ENCODE results near the gene SLC4A7. TPM values are rescaled to one million over a fixed set of nuclear protein-coding genes. Genes with fewer than 3 reads are reported as not detected.
A peak's percentile ranks its signal among the peaks of the same experiment; 100 is the strongest.

Gene SLC4A7
- total and polyA plus RNA-seq, 9 donors: 9.7 to 31.3 (median 11.3) TPM

DNA sequence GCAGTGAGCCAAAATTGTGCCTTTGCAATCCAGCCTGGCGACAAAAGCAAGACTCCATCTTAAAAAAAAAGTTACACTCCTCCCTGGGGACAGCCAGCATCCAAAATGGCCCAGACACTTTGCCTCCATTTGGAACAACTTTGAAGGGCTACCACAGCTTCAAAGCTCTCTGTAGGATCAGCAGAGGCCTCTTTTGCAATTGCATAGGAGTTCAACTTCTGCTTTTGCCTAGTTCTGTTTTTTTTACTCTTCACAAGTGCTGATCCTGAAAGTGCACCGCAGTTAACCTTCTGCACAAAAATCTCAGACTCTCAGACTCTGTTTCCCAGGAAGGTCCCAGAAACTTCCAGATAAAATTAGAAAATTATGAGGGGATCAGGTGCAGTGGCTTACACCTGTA lies 25.2 kb upstream of the SLC4A7 start:
- no peak for DNase-seq
- Histone ChIP-seq H3K27me3 (ENCODE audit: control insufficient read depth, insufficient read depth, low read length) (no peaks in the 10 kb centered on the region), H3K4me3 (ENCODE audit: low read length) (no peak overlapping the region), H3K4me1 (ENCODE audit: control insufficient read depth, insufficient read depth, low read length) (no peaks in the 10 kb centered on the region), H3K9me3 (replicated peaks; ENCODE audit: control insufficient read depth, low read depth, low read length) (no peaks in the 10 kb centered on the region), H3K36me3 (ENCODE audit: control insufficient read depth, insufficient read depth, low read length) (no peaks in the 10 kb centered on the region), H3K27ac (ENCODE audit: low read length) (no peak overlapping the region)
- 100% methylated on average over 1 of the region's 2 CpGs for WGBS (ENCODE audit: insufficient coverage)

DNA sequence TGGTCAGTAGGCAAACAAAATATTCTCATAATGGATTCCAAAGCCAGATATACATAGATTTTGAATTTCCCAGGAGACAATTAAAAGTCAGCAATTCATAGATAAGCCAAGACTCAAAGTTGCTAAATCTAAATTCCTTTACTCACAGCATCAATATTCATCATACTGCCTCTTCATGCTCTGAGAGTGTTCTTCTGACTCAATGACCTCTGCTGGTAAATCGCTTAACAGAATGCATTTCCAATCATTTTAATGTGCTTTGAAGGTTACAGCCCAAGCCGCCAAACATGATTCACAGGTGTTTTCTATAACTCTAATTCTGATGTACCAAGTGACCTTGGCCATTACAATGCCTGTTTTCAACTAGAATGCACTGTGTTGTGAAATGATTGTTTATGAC lies 24.2 kb upstream of the SLC4A7 start:
- WGBS (ENCODE audit: insufficient coverage): 69% methylated on average over 2 of the region's 2 CpGs
- Histone ChIP-seq H3K36me3 (ENCODE audit: control insufficient read depth, insufficient read depth, low read length) (no peaks in the 10 kb centered on the region), H3K27ac (ENCODE audit: low read length) (no peak overlapping the region), H3K9me3 (replicated peaks; ENCODE audit: control insufficient read depth, low read depth, low read length) (no peaks in the 10 kb centered on the region), H3K27me3 (ENCODE audit: control insufficient read depth, insufficient read depth, low read length) (no peaks in the 10 kb centered on the region), H3K4me1 (ENCODE audit: control insufficient read depth, insufficient read depth, low read length) (peaks cover 2% of the 10 kb centered on the region), H3K4me3 (ENCODE audit: low read length) (no peak overlapping the region)
- DNase-seq: peak; percentile 51

DNA sequence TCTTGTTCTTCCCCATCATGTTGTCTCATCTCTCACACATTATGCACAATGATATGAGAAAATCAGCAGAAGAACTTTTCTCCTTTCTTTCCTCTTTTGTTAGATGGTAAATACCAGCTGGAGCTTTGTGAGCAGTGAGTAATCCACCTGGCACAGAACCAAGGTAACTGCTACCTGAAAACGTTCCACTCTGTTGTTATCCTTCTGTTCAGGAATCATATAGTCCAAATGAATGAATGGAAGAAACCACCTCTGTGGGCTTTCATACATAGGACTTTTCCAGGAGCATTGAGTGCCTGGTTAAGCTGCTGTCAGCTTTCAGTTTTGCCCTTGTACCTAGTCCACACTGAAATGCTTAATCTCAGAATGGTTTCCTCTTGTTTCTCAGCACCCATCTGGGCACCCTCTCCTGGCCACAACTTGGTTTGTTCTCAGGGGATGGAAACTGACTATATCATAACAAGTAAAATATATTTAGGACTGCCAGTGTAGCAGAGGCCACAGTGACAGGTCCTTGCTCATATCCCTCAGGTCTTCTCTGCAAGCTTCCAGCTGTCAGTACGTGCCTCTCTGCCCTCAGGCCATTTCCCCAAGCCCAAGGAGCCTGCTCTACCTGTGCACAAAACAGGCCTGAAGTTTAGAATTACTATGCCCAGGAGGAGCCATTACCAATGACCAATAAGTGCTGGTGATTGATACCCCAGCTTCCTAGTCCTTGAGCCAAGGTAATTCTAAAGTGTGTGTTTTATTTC lies 23.5 kb upstream of the SLC4A7 start:
- H3K4me1 ChIP-seq (ENCODE audit: control insufficient read depth, insufficient read depth, low read length): peaks cover 2% of the 10 kb centered on the region
- H3K36me3 ChIP-seq (ENCODE audit: control insufficient read depth, insufficient read depth, low read length): no peaks in the 10 kb centered on the region
- WGBS (ENCODE audit: insufficient coverage): 57% methylated on average over 1 of the region's 2 CpGs

DNA sequence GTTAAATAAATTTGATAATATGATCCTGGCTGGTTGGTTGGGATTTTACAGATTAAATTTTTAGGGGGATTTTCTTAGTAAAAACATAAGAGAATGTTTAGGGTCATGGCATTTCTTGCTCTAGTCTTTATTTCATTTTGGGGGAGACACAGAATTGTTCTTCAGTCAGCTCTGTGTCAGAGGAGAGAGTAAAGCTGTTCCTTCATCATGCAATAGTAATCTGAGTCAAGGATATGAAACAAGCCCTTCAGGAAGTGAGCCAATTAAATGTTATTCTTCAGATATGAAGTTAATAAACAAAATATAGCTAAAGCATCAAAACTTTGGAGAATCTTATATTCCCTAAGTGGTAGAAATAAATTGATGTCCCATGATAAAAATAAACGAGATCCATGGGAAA lies 22.9 kb upstream of the SLC4A7 start:
- Histone ChIP-seq H3K4me3 (ENCODE audit: low read length) (no peak overlapping the region), H3K4me1 (ENCODE audit: control insufficient read depth, insufficient read depth, low read length) (peaks cover 2% of the 10 kb centered on the region), H3K9me3 (replicated peaks; ENCODE audit: control insufficient read depth, low read depth, low read length) (no peaks in the 10 kb centered on the region), H3K36me3 (ENCODE audit: control insufficient read depth, insufficient read depth, low read length) (no peaks in the 10 kb centered on the region), H3K27me3 (ENCODE audit: control insufficient read depth, insufficient read depth, low read length) (no peaks in the 10 kb centered on the region), H3K27ac (ENCODE audit: low read length) (no peak overlapping the region)
- no peak for DNase-seq
- WGBS (ENCODE audit: insufficient coverage): no CpG with 5 or more reads among the region's 1 CpG

More for the DNA sequence above, 23.5 kb upstream of the SLC4A7 start:
- Histone ChIP-seq H3K27ac (ENCODE audit: low read length) (no peak overlapping the region), H3K27me3 (ENCODE audit: control insufficient read depth, insufficient read depth, low read length) (no peaks in the 10 kb centered on the region), H3K9me3 (replicated peaks; ENCODE audit: control insufficient read depth, low read depth, low read length) (no peaks in the 10 kb centered on the region), H3K4me3 (ENCODE audit: low read length) (no peak overlapping the region)
- DNase-seq: no peak

DNA sequence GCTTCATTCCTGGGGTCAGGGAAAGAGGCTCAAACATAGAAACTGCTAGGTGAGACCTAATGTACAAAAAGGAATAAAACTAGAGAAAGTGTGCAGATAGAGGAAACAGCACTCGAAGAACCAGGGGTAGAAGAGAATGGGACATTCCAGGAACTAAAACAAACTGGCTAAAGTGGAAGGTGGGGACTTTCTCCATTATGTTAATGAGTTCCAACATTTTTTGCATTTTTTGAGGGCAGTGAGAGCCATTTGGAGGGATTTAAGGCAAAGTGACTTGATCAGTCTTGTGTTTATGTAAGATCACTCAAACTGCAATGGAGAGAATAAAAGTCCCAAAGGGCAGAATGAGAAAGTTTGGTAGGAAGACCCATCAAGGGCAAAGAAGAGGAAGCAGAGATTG lies 20.6 kb upstream of the SLC4A7 start:
- Histone ChIP-seq H3K4me1 (ENCODE audit: control insufficient read depth, insufficient read depth, low read length) (peaks cover 2% of the 10 kb centered on the region), H3K27me3 (ENCODE audit: control insufficient read depth, insufficient read depth, low read length) (no peaks in the 10 kb centered on the region), H3K4me3 (ENCODE audit: low read length) (no peak overlapping the region), H3K36me3 (ENCODE audit: control insufficient read depth, insufficient read depth, low read length) (no peaks in the 10 kb centered on the region), H3K27ac (ENCODE audit: low read length) (no peak overlapping the region), H3K9me3 (replicated peaks; ENCODE audit: control insufficient read depth, low read depth, low read length) (no peaks in the 10 kb centered on the region)
- 83% methylated on average over 1 of the region's 1 CpG for WGBS (ENCODE audit: insufficient coverage)
- DNase-seq: no peak

DNA sequence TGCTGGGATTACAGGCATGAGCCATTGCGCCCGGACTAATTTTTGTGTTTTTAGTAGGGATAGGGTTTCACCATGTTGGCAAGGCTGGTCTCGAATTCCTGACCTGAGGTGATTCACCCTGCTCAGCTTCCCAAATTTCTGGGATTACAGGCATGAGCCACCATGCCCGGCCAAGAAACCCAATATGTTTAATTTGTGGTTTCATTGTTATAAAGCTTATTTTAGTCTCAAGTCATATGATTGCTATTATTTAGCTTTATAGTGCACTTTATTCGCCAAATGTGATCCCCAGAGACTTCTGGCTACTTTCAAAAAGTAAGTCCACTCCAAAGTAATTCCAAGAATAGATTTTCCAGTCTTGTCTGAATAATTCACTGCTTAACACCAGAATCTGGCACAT lies 19.3 kb upstream of the SLC4A7 start:
- peak; percentile 97 for DNase-seq
- Histone ChIP-seq H3K27ac (ENCODE audit: low read length) (peak overlapping the region; percentile 33), H3K27me3 (ENCODE audit: control insufficient read depth, insufficient read depth, low read length) (no peaks in the 10 kb centered on the region), H3K36me3 (ENCODE audit: control insufficient read depth, insufficient read depth, low read length) (no peaks in the 10 kb centered on the region), H3K4me3 (ENCODE audit: low read length) (no peak overlapping the region), H3K4me1 (ENCODE audit: control insufficient read depth, insufficient read depth, low read length) (peaks cover 2% of the 10 kb centered on the region), H3K9me3 (replicated peaks; ENCODE audit: control insufficient read depth, low read depth, low read length) (no peaks in the 10 kb centered on the region)
- WGBS (ENCODE audit: insufficient coverage): 20% methylated on average over 1 of the region's 5 CpGs

DNA sequence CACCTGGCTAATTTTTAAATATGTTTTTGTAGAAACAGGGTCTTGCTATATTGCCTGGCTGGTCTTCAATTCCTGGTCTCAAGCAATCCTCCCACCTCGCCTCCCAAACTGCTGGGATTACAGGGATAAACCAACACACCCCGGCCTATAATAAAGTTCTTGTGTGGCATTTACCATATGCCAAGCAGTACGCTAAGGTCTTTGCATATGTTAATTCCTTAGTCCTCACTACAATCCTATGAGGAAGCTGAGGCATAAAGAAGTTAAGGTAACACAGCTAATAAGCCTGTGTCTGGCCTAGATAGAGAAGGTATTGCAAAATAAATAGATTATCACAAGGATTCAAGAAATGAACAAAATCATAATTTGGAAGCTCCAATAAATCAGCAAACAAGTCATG lies 17.6 kb upstream of the SLC4A7 start:
- H3K27ac ChIP-seq (ENCODE audit: low read length): no peak overlapping the region

DNA sequence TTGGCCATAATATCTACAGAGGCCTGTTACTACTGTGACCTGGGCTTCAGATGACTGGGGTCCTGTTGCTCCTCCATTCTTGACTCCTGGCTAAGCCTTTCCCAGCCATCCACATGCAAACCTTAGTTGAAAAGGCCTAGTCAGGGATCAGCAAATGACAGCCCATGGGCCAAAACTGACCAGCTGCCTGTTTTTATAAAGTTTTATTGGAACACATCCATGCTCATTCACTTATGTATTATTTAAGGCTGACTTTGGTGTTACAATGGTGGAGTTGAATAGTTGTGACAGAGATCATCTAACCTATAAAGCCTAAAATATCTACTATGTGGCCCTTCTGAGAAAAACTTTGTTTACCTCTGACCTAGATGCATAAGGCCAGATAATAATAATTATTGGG lies 16.8 kb upstream of the SLC4A7 start:
- H3K9me3 ChIP-seq (replicated peaks; ENCODE audit: control insufficient read depth, low read depth, low read length): no peaks in the 10 kb centered on the region
- no peak for DNase-seq

More for the DNA sequence above, 17.6 kb upstream of the SLC4A7 start:
- no peaks in the 10 kb centered on the region for H3K36me3 ChIP-seq (ENCODE audit: control insufficient read depth, insufficient read depth, low read length)
- no CpG with 5 or more reads among the region's 3 CpGs for WGBS (ENCODE audit: insufficient coverage)
- H3K27me3 ChIP-seq (ENCODE audit: control insufficient read depth, insufficient read depth, low read length): no peaks in the 10 kb centered on the region
- no peak for DNase-seq
- no peaks in the 10 kb centered on the region for H3K9me3 ChIP-seq (replicated peaks; ENCODE audit: control insufficient read depth, low read depth, low read length)
- H3K4me3 ChIP-seq (ENCODE audit: low read length): no peak overlapping the region
- peaks cover 2% of the 10 kb centered on the region for H3K4me1 ChIP-seq (ENCODE audit: control insufficient read depth, insufficient read depth, low read length)

DNA sequence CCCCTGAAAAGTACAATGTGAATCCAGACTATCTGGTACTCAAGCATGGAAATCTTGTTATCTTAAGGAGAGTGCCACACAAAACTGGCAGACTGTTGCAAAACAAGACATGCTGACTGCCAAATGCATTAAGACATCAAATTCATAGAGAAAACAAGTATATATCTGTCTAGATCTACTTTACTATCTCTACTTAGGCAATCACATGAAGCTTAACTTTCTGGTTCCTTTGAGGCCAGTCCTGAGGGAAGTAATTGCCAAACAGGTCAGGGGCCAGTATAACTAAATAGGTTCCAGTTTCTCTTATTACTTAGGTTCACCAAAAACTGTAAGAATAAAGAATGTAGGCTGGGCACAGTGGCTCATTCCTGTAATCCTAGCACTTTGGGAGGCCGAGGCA lies 15.9 kb upstream of the SLC4A7 start:
- no peak for DNase-seq
- Histone ChIP-seq H3K4me3 (ENCODE audit: low read length) (no peak overlapping the region), H3K4me1 (ENCODE audit: control insufficient read depth, insufficient read depth, low read length) (peaks cover 2% of the 10 kb centered on the region), H3K27me3 (ENCODE audit: control insufficient read depth, insufficient read depth, low read length) (no peaks in the 10 kb centered on the region), H3K36me3 (ENCODE audit: control insufficient read depth, insufficient read depth, low read length) (no peaks in the 10 kb centered on the region), H3K9me3 (replicated peaks; ENCODE audit: control insufficient read depth, low read depth, low read length) (no peaks in the 10 kb centered on the region), H3K27ac (ENCODE audit: low read length) (no peak overlapping the region)
- WGBS (ENCODE audit: insufficient coverage): no CpG with 5 or more reads among the region's 1 CpG

More for the DNA sequence above, 16.8 kb upstream of the SLC4A7 start:
- no peaks in the 10 kb centered on the region for H3K27me3 ChIP-seq (ENCODE audit: control insufficient read depth, insufficient read depth, low read length)
- H3K4me3 ChIP-seq (ENCODE audit: low read length): no peak overlapping the region
- H3K36me3 ChIP-seq (ENCODE audit: control insufficient read depth, insufficient read depth, low read length): no peaks in the 10 kb centered on the region
- peaks cover 2% of the 10 kb centered on the region for H3K4me1 ChIP-seq (ENCODE audit: control insufficient read depth, insufficient read depth, low read length)
- H3K27ac ChIP-seq (ENCODE audit: low read length): no peak overlapping the region

DNA sequence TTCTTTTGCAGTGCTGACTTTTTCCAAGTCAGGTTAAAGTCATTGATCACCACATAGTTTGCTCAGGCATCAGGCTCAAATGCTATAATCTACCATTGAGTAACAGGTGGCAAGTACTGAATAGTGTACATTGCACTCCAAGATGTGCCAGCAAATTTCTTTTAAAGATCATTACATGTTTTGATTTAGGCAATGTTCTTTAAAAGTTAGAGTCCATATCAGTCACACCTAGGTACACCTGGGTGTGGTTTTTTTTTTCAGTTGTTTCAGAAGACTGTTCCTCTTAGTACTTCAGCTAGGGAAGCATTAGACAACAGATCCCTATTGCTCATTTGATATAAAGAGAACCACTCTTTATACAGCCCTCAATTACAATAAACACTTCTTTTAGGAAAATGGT lies 10.6 kb upstream of the SLC4A7 start:
- Histone ChIP-seq H3K27ac (ENCODE audit: low read length) (no peak overlapping the region), H3K4me1 (ENCODE audit: control insufficient read depth, insufficient read depth, low read length) (no peaks in the 10 kb centered on the region), H3K4me3 (ENCODE audit: low read length) (no peak overlapping the region), H3K36me3 (ENCODE audit: control insufficient read depth, insufficient read depth, low read length) (no peaks in the 10 kb centered on the region), H3K9me3 (replicated peaks; ENCODE audit: control insufficient read depth, low read depth, low read length) (no peaks in the 10 kb centered on the region), H3K27me3 (ENCODE audit: control insufficient read depth, insufficient read depth, low read length) (no peaks in the 10 kb centered on the region)
- DNase-seq: no peak

DNA sequence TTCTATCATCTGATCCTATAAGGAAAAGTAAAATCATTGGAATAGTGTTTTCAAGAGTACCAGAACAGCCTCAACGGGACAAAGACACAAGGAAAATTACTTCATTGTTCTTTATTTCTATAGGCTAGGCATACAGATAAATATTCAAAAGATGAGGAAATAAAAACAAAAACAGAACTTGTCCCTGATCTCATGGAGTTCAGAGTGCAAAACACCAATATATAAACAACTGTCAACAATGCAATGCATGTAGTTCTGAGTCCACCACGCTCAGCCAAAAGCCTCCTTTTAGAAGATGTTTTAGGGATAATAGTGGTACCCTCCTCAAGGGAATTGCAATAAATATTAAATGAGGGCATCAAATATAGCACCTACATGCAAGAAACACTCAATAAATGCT lies 4.6 kb upstream of the SLC4A7 start:
- no peaks in the 10 kb centered on the region for H3K27me3 ChIP-seq (ENCODE audit: control insufficient read depth, insufficient read depth, low read length)
- H3K36me3 ChIP-seq (ENCODE audit: control insufficient read depth, insufficient read depth, low read length): no peaks in the 10 kb centered on the region
- no peak for DNase-seq
- H3K9me3 ChIP-seq (replicated peaks; ENCODE audit: control insufficient read depth, low read depth, low read length): no peaks in the 10 kb centered on the region
- no CpG with 5 or more reads among the region's 2 CpGs for WGBS (ENCODE audit: insufficient coverage)
- H3K4me3 ChIP-seq (ENCODE audit: low read length): no peak overlapping the region
- H3K27ac ChIP-seq (ENCODE audit: low read length): no peak overlapping the region
- peaks cover 8% of the 10 kb centered on the region for H3K4me1 ChIP-seq (ENCODE audit: control insufficient read depth, insufficient read depth, low read length)

Data from muscle of leg (tissue), 11 donors.